ENCODE data around the gene FCMR.

- no peak for TF ChIP-seq CTCF (IDR thresholded peaks at IDR 0.05; ENCODE audit: borderline replicate concordance, extremely low read depth, low read length, poor library complexity, severe bottlenecking)
- TF ChIP-seq EZH2 (IDR thresholded peaks at IDR 0.05; ENCODE audit: borderline replicate concordance, low read depth, low read length, severe bottlenecking): no peak
Observed at GRCh38 chr1:206940588-206940936, 18.8 kb upstream of the FCMR start.

Measured in DND-41 (cell line).